HUES48 (cell line): ENCODE data around the gene ZNF747.
"Not testable (repeated sequence)": the region's sequence is repeated elsewhere in the genome, so short reads cannot be mapped to it uniquely, and the experiment has no call there.

ENCODE experiments used
- H3K27ac ChIP-seq: one replicate; pipeline ENCODE4 v1.7.0; 2013; ENCODE audit warnings: low read depth, low read length, inconsistent platforms
- H3K27me3 ChIP-seq: 2 replicates; pipeline ENCODE4 v1.6.1; 2013; ENCODE audit warnings: mild to moderate bottlenecking, low read length; ENCODE audit not compliant: control insufficient read depth, insufficient read depth
- H3K36me3 ChIP-seq: 2 replicates; pipeline ENCODE4 v1.6.1; 2013; ENCODE audit warnings: low read length; ENCODE audit not compliant: control insufficient read depth, insufficient read depth
- H3K4me1 ChIP-seq: 2 replicates; pipeline ENCODE4 v1.6.1; 2013; ENCODE audit warnings: mild to moderate bottlenecking, low read length; ENCODE audit not compliant: control insufficient read depth, insufficient read depth
- H3K4me3 ChIP-seq: 2 replicates; pipeline ENCODE4 v1.5.1; 2013; ENCODE audit warnings: mild to moderate bottlenecking, low read depth, low read length
- H3K9ac ChIP-seq: 2 replicates; pipeline ENCODE4 v1.6.1; 2013; ENCODE audit warnings: mild to moderate bottlenecking, low read depth, low read length, moderate library complexity
- H3K9me3 ChIP-seq: 2 replicates; pipeline ENCODE4 v1.6.1; 2013; ENCODE audit warnings: low read length; ENCODE audit not compliant: control insufficient read depth, insufficient read depth

The ZNF747 gene

DNA sequence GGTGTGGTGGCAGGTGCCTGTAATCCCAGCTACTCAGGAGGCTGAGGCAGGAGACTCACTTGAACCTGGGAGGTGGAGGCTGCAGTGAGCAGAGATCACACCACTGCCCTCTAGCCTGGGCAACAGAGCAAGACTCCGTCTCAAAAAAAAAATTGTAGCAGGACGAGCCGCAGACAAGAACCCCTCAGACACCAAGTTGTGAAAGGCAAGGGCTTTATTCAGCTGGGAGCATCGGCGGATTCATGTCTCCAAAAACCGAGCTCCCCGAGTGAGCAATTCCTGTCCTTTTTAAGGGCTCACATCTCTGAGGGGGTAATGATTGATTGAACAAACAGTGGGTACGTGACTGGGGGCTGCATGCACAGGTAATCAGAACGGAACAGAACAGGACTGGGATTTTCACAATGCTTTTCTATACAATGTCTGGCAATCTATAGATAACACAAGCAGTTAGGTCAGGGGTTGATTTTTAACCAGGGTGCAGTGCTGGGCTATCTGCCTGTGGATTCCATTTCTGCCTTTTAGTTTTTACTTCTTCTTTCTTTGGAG lies 6.3 kb upstream of the ZNF747 start:
- H3K9ac ChIP-seq, H3K9me3 ChIP-seq, H3K4me3 ChIP-seq, H3K36me3 ChIP-seq, H3K27me3 ChIP-seq: not testable (repeated sequence)
- Histone ChIP-seq H3K4me1 (peaks cover 33% of the 10 kb centered on the region), H3K27ac (peak overlapping the region; percentile 93)

DNA sequence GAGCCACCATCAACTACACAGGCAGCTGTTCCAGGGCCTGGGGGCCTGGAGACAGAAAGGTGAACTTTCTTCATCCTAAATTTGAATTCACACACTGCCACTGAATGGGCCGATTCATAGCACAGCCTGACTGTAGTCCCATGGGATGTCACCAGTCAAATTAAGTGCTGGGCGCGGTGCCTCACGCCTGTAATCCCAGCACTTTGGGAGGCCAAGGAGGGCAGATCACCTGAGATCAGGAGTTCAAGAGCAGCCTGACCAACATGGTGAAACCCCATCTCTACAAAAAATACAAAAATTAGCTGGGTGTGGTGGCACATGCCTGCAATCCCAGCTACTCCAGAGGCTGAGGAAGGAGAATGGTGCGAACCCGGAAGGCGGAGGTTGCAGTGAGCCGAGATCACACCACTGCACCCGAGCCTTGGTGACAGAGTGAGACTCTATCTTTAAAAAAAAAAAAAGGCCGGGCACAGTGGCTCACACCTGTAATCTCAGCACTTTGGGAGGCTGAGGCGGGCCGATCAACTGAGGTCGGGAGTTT lies 5.4 kb upstream of the ZNF747 start:
- not testable (repeated sequence) for H3K9ac ChIP-seq, H3K27ac ChIP-seq, H3K9me3 ChIP-seq, H3K36me3 ChIP-seq, H3K4me3 ChIP-seq, H3K27me3 ChIP-seq
- H3K4me1 ChIP-seq = peaks cover 35% of the 10 kb centered on the region

DNA sequence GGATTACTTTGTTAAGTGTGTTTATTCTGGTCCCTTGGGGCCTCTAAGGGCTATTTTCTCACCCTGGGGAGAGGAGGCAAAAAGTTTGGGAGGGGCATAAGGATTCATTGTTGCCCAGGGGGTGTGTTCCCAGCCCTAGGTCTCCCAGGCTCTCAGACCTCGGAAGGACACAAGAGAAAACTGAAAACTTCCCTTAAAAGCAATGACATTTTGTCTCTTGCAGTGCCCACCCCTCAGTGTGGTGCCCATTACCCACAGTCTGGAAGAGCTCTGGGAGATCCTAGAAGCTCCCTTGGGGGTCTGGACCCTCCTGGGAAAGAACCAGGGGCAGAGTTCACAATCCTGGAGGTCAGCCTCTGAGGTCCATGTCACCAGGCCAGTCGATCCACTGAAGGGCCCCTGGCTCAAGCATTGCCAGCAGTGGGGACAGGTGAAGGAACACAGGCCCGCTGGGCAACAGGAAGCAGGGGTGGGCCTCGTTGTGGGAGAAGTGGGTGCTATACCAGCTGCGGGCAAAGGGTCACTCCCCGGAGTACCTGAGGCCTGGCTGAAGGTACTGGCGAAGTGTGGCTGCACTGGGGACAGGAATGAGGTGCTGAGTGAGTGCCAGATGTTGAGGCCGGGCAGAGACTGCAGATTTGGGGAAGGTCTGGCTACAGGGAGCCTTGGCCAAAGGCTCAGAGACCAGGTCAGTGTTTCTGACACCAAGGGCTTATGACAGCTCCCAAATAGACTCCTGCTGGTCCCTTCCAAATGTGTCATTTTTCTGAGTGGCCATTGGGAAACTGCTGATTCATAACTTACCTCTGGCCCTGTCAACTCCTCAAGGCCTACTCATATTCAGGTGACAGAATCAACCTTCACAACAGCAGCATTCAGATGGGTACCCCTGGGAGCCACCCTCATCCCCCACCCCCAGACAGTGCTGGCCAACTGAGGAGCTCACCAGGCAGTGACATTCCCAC lies 4.6 kb upstream of the ZNF747 start:
- Histone ChIP-seq H3K27ac (no peak overlapping the region), H3K4me1 (peaks cover 35% of the 10 kb centered on the region), H3K36me3 (no peaks in the 10 kb centered on the region), H3K9me3 (no peaks in the 10 kb centered on the region), H3K27me3 (no peaks in the 10 kb centered on the region), H3K9ac (no peak overlapping the region), H3K4me3 (no peak overlapping the region)

DNA sequence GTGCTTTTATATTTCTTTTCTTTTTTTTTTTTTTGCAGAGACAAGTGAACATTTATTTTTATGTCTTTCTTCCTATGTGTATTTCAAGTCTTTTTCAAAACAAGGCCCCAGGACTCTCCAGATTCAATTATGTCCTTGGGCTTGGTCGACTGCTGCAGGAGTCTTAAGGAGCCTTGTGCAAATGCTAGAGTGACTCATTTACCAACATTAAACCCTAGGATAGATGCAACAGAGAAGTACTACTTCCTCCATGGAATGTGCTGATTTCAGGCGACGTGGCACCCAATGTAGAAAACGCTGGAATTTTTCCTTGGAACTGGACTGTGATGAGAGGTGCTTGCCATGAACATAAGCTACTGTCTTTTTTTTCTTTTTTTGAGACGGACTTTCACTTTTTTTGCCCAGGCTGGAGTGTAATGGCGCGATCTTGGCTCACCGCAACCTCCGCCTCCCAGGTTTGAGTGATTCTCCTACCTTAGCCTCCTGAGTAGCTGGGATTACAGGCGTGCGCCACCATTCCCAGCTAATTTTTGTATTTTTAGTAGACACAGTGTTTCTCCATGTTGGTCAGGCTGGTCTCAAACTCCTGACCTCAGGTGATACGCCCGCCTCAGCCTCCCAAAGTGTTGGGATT lies 1.9 kb upstream of the ZNF747 start:
- H3K27me3 ChIP-seq, H3K9me3 ChIP-seq, H3K27ac ChIP-seq, H3K9ac ChIP-seq: not testable (repeated sequence)
- peaks cover 10% of the 10 kb centered on the region for H3K36me3 ChIP-seq
- H3K4me1 ChIP-seq = peaks cover 12% of the 10 kb centered on the region
- peak overlapping the region; percentile 72; the same call in 1 of the 2 replicates for H3K4me3 ChIP-seq

DNA sequence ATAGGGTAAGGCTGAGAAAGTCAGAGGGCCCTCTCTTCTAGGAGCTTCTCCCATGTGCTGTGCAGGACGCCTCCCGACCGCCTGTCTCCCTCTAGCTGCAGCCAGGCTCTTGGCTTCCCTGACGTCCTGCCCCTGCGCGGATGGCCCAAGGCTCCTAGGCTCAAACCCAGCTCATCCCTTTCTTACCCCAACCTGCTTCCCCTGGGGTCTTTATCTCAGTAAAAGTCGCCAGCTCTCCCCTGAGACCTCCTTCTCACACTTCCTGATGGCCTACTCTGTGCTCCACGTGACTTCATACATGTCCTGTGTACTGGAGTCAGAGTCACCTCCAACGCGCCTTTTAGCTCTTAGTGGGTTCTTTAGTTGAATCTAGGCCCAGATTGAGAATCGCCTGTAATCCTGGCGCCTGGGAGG lies 1.1 kb upstream of the ZNF747 start:
- H3K9me3 ChIP-seq = no peaks in the 10 kb centered on the region
- H3K27ac ChIP-seq = peak overlapping the region; percentile 98
- H3K9ac ChIP-seq = peak overlapping the region; percentile 95

DNA sequence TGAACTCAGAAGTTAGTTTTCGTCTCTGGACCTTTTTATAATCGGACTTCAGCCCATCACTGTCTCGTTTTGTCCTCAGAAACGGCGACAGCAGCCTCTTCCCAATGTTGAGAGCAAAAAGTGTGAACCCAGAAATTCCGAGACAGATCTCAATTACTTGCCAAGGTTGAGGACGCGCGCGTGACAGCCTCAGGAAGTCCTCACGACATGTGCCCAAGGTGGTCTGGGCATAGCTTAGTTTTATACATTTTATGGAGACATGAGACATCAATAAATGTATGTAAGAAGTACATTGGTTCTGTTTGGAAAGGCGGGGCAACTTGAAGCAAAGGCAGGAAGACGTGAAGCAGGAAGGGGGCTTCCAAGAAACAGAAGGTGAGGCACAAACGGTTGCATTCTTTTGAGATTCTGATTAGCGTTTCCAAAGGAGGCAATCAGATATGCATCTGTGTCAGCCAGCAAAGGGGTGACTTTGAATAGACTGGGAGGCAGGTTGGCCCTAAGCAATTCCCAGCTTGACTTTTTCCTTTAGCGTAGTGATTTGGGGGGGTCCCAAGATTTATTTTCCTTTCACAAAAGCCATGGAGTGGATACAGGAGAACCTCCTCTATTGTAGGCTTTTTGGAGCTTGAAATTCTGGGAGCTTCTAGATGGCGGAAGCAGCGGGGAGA lies 583 bp upstream of the ZNF747 start:
- Histone ChIP-seq H3K4me3 (peak overlapping the region; percentile 72), H3K4me1 (peaks cover 6% of the 10 kb centered on the region; the same call in 1 of the 2 replicates), H3K36me3 (peaks cover 18% of the 10 kb centered on the region), H3K27ac (peak overlapping the region; percentile 98), H3K27me3 (no peaks in the 10 kb centered on the region), H3K9me3 (no peaks in the 10 kb centered on the region), H3K9ac (peak overlapping the region; percentile 95)

More for the DNA sequence above, 1.1 kb upstream of the ZNF747 start:
- Histone ChIP-seq H3K4me1 (peaks cover 6% of the 10 kb centered on the region; the same call in 1 of the 2 replicates), H3K36me3 (peaks cover 17% of the 10 kb centered on the region), H3K4me3 (peak overlapping the region; percentile 72), H3K27me3 (no peaks in the 10 kb centered on the region)

DNA sequence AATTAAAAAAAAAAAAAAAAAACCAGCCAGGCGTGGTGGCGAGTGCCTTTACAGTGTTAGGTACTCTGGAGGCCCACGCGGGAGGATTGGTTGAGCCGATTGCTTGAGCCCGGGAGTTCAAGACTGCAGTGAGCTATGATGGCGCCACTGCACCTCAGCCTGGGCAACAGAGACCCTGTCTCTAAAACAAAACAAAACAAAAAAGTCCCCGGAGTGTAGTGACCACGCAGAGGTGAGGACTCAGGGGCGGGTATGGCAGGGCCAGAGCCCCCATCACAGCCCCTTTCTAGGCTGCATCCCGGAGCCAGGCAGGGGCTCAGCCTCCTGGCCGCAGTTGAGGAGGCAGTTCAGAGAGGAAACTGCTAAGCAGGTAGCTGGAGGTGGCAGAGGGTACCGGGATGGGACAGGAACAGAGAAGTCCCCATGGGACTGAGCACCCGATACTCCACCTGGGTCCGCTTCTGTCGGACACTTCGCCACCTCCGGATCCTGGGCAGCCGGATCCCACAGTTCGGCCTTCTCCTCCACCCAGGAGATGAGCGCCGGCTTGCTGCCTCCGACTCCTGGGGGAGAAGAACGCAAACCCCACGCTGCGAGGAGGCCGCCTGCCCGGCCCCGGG lies 800 bp downstream of the ZNF747 start:
- H3K9me3 ChIP-seq = no peaks in the 10 kb centered on the region
- no peaks in the 10 kb centered on the region for H3K27me3 ChIP-seq
- peak overlapping the region; percentile 95 for H3K9ac ChIP-seq
- peaks cover 18% of the 10 kb centered on the region for H3K36me3 ChIP-seq
- peak overlapping the region; percentile 98 for H3K27ac ChIP-seq
- peaks cover 6% of the 10 kb centered on the region; the same call in 1 of the 2 replicates for H3K4me1 ChIP-seq
- H3K4me3 ChIP-seq = peak overlapping the region; percentile 72

DNA sequence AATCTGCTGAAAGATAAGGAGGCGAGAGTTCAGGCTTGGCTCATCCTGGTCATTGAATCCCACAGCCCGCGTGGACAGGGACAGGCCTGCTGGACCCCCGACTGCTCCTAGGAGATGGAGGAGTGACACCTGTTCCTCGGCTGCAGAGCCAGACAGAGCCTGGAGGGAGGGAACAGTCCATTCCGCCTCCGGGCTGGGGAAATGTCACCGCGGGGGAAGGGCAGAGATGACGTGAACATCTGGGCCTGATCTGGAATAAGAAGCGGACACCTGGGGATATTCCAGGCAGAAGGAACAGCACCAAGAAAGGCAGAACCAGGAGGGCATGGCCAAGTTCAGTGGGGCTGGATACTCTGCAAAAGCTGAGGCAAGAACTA lies 1.5 kb downstream of the ZNF747 start:
- H3K4me3 ChIP-seq = peak overlapping the region; percentile 72; the same call in 1 of the 2 replicates
- H3K27ac ChIP-seq = no peak overlapping the region
- no peaks in the 10 kb centered on the region for H3K9me3 ChIP-seq
- peaks cover 18% of the 10 kb centered on the region for H3K36me3 ChIP-seq
- H3K9ac ChIP-seq = no peak overlapping the region
- H3K27me3 ChIP-seq = no peaks in the 10 kb centered on the region
- peaks cover 6% of the 10 kb centered on the region; the same call in 1 of the 2 replicates for H3K4me1 ChIP-seq

DNA sequence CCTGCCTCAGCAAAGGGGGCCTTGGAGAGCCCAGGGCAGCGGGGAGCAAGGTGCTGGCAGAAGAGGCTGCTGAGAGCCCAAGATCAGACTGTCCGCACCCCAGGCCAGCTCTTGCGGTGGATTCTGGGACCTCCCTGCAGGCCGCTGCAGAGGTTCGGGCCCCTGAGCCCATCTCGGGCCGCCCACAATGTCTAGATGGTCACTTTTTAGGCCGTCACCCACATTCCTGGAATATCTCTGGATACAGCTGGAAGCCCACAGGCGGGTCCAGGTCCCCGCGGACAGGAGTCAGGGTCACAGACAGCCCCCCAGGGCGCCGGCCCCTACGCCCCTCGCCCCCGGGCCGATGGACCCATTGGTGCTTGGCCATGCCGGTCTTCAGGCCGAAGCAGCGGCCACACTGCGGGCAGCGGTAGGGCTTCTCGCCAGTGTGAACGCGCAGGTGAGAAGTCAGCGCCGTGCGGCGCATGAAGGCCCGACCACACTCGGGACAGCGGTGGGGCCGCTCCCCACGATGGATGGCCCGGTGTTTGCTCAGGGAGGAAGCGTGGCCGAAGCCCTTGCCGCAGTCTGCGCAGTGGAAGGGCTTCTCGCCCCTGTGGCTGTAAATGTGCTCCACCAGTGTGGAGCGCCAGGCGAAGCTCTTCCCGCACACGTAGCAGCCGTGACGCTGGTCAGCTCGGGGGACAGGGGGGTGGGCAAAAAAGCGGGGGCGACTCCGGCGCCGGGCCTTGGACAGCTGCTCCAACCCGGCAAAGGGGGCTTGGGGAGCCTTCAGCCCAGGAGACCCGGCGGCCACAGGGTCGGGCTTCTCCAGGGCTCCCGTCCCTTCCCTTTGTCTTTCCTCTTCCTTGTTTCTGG lies 2.1 kb downstream of the ZNF747 start:
- Histone ChIP-seq H3K27ac (no peak overlapping the region), H3K9me3 (no peaks in the 10 kb centered on the region), H3K4me1 (peaks cover 12% of the 10 kb centered on the region), H3K27me3 (no peaks in the 10 kb centered on the region), H3K4me3 (no peak overlapping the region), H3K36me3 (peaks cover 18% of the 10 kb centered on the region), H3K9ac (no peak overlapping the region)
